Hematopoietic multipotent progenitor cell (in vitro differentiated cells): ENCODE data around the gene S100PBP. TPM values are rescaled to one million over a fixed set of nuclear protein-coding genes. Genes with fewer than 3 reads are reported as not detected.
A peak's percentile ranks its signal among the peaks of the same experiment; 100 is the strongest.

Experiments used
- DNase-seq, 3 donors: peaks; one replicate each; pipeline ENCODE4 v3.0.0-alpha.2; 2011 to 2015; ENCODE audit warnings: low read depth in 2 of 3, low spot score in 2 of 3
- total RNA-seq: library from RNA; depleted of rRNA; stranded (reverse); fragments of >200 nt; gene quantifications from one replicate; pipeline ENCODE4 v1.2.3, GENCODE V29; 2012

The S100PBP gene
- total RNA-seq, 1 donor: 25.0 TPM

- peak in 2 of 3 donors; percentile 75 to 79 for DNase-seq
Measured at GRCh38 chr1:32886004-32886827, 68.8 kb downstream of the S100PBP start, which contains the start of gene HPCA. Gene HPCA, plus strand, starts transcription at chr1:32886491. Its CDS starts 2,408 bp downstream, at chr1:32888899.

GRCh38 chr1:32886828-32887414, 69.5 kb downstream of the S100PBP start:
- DNase-seq: no peak

- no peak for DNase-seq
Measured at GRCh38 chr1:32887623-32888022, 70.2 kb downstream of the S100PBP start.

GRCh38 chr1:32888134-32888533, 70.7 kb downstream of the S100PBP start:
- no peak for DNase-seq

GRCh38 chr1:32888677-32889420, 71.4 kb downstream of the S100PBP start:
- DNase-seq: no peak

GRCh38 chr1:32889731-32890278, 72.4 kb downstream of the S100PBP start:
- no peak for DNase-seq

GRCh38 chr1:32890516-32891240, 73.2 kb downstream of the S100PBP start:
- no peak for DNase-seq

GRCh38 chr1:32891241-32891570, 73.8 kb downstream of the S100PBP start:
- no peak for DNase-seq

GRCh38 chr1:32891630-32892029, 74.2 kb downstream of the S100PBP start:
- no peak for DNase-seq

GRCh38 chr1:32892368-32893197, 75.1 kb downstream of the S100PBP start:
- DNase-seq: peak in 2 of 3 donors; percentile 64 to 69

GRCh38 chr1:32893198-32894018, 76.0 kb downstream of the S100PBP start:
- no peak for DNase-seq

GRCh38 chr1:32894019-32894600, 76.7 kb downstream of the S100PBP start:
- no peak for DNase-seq

GRCh38 chr1:32894681-32895080, 77.2 kb downstream of the S100PBP start:
- no peak for DNase-seq

- DNase-seq: no peak
Measured at GRCh38 chr1:32895325-32896215, 78.1 kb downstream of the S100PBP start.

- no peak for DNase-seq
Measured at GRCh38 chr1:32896451-32896850, 79.0 kb downstream of the S100PBP start.

- DNase-seq: no peak
Measured at GRCh38 chr1:32897082-32898049, 79.9 kb downstream of the S100PBP start.
